Adrenal gland (tissue), 5 donors: ENCODE data around the gene NUDT12.

ENCODE experiments used
- CTCF ChIP-seq, 6 experiments: fragments of 450-650 bp in 4 of 6; fragments of 200-600 bp in 2 of 6; sonication (generic) in 1 of 6; IDR thresholded peaks; 1 replicate in 5 of 6; 2 replicates in 1 of 6; pipeline versions ENCODE4 v1.5.1 to v1.8.0; 2016 to 2021; ENCODE audit warnings: antibody characterized with exemption in 6 of 6, mild to moderate bottlenecking in 2 of 6, moderate library complexity in 1 of 6
- POLR2A ChIP-seq, 2 donors: fragments of 450-650 bp; IDR thresholded peaks; one replicate each; pipeline ENCODE4 v1.6.1; 2017; ENCODE audit warnings: antibody characterized with exemption in 2 of 2, mild to moderate bottlenecking in 2 of 2, moderate library complexity in 1 of 2
- donor health status: DM: no; HTN: no; CAD: no.

- TF ChIP-seq CTCF (IDR thresholded peaks at IDR 0.05) (no peak), POLR2A (IDR thresholded peaks at IDR 0.05) (no peak)
These were observed 9.1 kb upstream of the NUDT12 start for GRCh38 chr5:103571730-103572129.
